ACC112 (cell line): ENCODE measurements around the gene CTTNBP2.

Source experiments
- H2AFZ ChIP-seq: fragments of 200-600 bp; sonication (generic); one replicate; pipeline ENCODE4 v1.6.0; 2017; ENCODE audit warnings: antibody characterized with exemption, low read length; ENCODE audit not compliant: unreplicated experiment
- H3K27ac ChIP-seq: fragments of 200-600 bp; sonication (generic); 2 replicates; pipeline ENCODE4 v1.5.1; 2014; ENCODE audit warnings: low read depth, mild to moderate bottlenecking, antibody characterized with exemption, low read length, moderate library complexity
- H3K27me3 ChIP-seq: fragments of 200-600 bp; sonication (generic); 2 replicates; pipeline ENCODE4 v1.6.1; 2014; ENCODE audit warnings: mild to moderate bottlenecking, antibody characterized with exemption, low read length, moderate library complexity, mixed read lengths; ENCODE audit not compliant: insufficient read depth
- H3K36me3 ChIP-seq: fragments of 200-600 bp; sonication (generic); 2 replicates; pipeline ENCODE4 v1.6.1; 2016; ENCODE audit warnings: mild to moderate bottlenecking, antibody characterized with exemption, low read length, moderate library complexity, mixed read lengths; ENCODE audit not compliant: insufficient read depth
- H3K4me1 ChIP-seq: fragments of 200-600 bp; sonication (generic); one replicate; pipeline ENCODE4 v1.6.1; 2016; ENCODE audit warnings: low read length, mixed read lengths; ENCODE audit not compliant: insufficient read depth, unreplicated experiment, control insufficient read depth
- H3K4me3 ChIP-seq: fragments of 200-600 bp; sonication (generic); 2 replicates; pipeline ENCODE4 v1.5.1; 2014; ENCODE audit warnings: mild to moderate bottlenecking, low read depth, low read length
- H3K79me2 ChIP-seq: fragments of 200-600 bp; sonication (generic); one replicate; pipeline ENCODE4 v1.6.0; 2016; ENCODE audit warnings: low read length; ENCODE audit not compliant: control insufficient read depth, unreplicated experiment, insufficient read depth

CTTNBP2 gene

GRCh38 chr7:117673839-117674238 lies 199.4 kb downstream of the CTTNBP2 start:
- Histone ChIP-seq H3K36me3 (no peaks in the 10 kb centered on the region), H3K4me1 (no peaks in the 10 kb centered on the region), H3K27ac (no peak overlapping the region), H3K79me2 (no peaks in the 10 kb centered on the region), H3K27me3 (peaks cover 21% of the 10 kb centered on the region), H3K4me3 (no peak overlapping the region), H2AFZ (no peak overlapping the region)

- Histone ChIP-seq H2AFZ (no peak overlapping the region), H3K27ac (no peak overlapping the region), H3K4me3 (no peak overlapping the region), H3K36me3 (no peaks in the 10 kb centered on the region), H3K79me2 (no peaks in the 10 kb centered on the region), H3K4me1 (no peaks in the 10 kb centered on the region), H3K27me3 (peaks cover 17% of the 10 kb centered on the region)
Measured at GRCh38 chr7:117673367-117673766, 199.9 kb downstream of the CTTNBP2 start.

DNA sequence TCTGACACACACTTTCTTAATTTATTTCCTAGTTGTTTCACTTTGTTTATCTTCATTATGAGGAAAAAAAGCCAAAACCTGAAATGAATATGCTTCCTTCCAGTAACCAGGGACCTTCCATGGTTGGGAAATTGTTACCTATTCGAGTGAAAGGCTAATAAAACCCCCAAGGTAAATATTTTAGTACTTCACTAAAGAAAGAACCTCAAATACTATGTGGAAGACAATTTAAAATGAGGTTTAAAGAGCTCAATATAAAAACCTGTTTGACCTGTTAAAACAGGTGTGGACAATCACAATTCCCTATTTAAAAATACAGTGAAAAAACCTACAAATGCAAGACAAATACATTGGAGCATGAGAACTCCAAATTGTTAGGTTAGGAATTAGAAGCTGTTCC lies 200.8 kb downstream of the CTTNBP2 start:
- no peaks in the 10 kb centered on the region for H3K4me1 ChIP-seq
- H2AFZ ChIP-seq = no peak overlapping the region
- no peaks in the 10 kb centered on the region for H3K79me2 ChIP-seq

DNA sequence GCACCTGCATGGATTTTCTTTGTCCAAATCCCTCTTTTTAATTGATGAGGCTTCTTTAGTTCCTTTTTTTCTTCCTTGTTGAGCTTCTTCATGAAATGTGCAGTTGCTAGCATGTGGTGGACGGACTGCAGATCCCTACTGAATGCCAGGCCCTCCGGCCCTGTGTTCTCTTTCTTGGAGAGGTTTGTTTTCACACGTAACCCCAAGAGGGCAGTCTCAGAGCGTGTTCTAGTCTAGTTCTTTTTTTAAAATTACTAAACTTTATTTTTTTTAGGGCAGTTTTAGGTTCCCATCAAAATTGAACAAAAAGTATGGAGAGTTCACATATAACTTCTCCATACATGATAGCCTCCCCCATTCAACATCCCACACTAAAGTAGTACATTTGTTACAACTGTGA lies 203.4 kb downstream of the CTTNBP2 start:
- Histone ChIP-seq H3K27me3 (no peaks in the 10 kb centered on the region), H2AFZ (no peak overlapping the region), H3K4me3 (no peak overlapping the region), H3K27ac (no peak overlapping the region), H3K4me1 (peaks cover 13% of the 10 kb centered on the region), H3K79me2 (no peaks in the 10 kb centered on the region), H3K36me3 (no peaks in the 10 kb centered on the region)

More for the DNA sequence above, 200.8 kb downstream of the CTTNBP2 start:
- no peaks in the 10 kb centered on the region for H3K36me3 ChIP-seq
- H3K27me3 ChIP-seq = peaks cover 8% of the 10 kb centered on the region
- H3K27ac ChIP-seq = no peak overlapping the region
- H3K4me3 ChIP-seq = no peak overlapping the region

DNA sequence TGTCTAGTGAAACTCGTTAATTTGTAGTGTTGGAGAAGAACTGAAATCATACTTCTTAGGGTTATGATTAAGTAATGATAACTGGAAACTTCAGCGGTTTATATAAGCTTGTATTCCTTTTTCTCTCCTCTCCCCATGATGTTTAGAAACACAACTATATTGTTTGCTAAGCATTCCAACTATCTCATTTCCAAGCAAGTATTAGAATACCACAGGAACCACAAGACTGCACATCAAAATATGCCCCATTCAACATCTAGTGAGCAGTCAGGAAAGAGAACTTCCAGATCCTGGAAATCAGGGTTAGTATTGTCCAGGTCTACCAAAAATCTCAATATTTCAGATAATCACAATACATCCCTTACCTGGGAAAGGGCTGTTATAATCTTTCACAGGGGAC lies 205.8 kb downstream of the CTTNBP2 start:
- Histone ChIP-seq H2AFZ (no peak overlapping the region), H3K4me3 (no peak overlapping the region), H3K36me3 (no peaks in the 10 kb centered on the region), H3K27ac (no peak overlapping the region), H3K4me1 (peaks cover 13% of the 10 kb centered on the region), H3K27me3 (no peaks in the 10 kb centered on the region), H3K79me2 (no peaks in the 10 kb centered on the region)

DNA sequence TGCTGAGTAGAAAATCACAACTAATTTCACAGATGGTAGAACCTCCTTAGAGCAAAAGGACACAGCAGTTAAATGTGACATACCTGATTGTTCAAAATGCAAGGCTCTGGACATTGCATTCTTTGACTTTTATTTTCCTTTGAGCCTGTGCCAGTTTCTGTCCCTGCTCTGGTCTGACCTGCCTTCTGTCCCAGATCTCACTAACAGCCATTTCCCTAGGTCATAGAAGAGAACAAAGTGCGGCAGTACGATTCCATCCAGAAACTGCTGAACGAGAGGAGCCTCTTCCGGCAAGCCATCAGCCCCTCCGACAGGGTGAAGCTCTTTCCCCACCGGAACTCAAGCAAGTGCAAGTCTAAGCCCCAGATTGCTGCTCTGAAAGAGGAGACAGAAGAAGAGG lies 206.6 kb downstream of the CTTNBP2 start:
- no peaks in the 10 kb centered on the region for H3K27me3 ChIP-seq
- no peak overlapping the region for H3K27ac ChIP-seq

DNA sequence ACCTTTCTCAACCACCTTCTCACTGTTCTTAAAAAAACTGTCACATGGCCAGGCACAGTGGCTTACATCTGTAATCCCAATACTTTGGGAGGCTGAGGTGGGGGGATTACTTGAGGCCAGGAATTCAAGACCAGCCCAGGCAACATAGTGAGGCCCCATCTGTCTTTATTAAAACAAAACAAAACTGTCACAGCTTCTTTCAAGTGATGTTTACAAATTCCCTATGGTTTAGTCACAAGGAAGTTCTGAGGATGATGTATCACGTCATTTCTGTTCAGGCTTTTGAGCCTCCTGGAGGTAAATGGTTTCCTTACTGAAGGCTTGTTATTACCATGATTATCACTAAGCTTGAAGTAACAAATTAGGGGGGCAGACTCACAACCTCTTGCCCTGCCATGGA lies 207.2 kb downstream of the CTTNBP2 start:
- Histone ChIP-seq H3K27ac (peak overlapping the region; percentile 20; the same call in 1 of the 2 replicates), H3K79me2 (no peaks in the 10 kb centered on the region), H2AFZ (peak overlapping the region; percentile 24), H3K27me3 (no peaks in the 10 kb centered on the region), H3K36me3 (no peaks in the 10 kb centered on the region), H3K4me1 (peaks cover 13% of the 10 kb centered on the region), H3K4me3 (no peak overlapping the region)

More for the DNA sequence above, 206.6 kb downstream of the CTTNBP2 start:
- Histone ChIP-seq H2AFZ (peak overlapping the region; percentile 6), H3K79me2 (no peaks in the 10 kb centered on the region), H3K4me3 (no peak overlapping the region), H3K4me1 (peaks cover 13% of the 10 kb centered on the region), H3K36me3 (no peaks in the 10 kb centered on the region)

- H3K4me3 ChIP-seq = no peak overlapping the region
- H3K27me3 ChIP-seq = no peaks in the 10 kb centered on the region
- H3K36me3 ChIP-seq = no peaks in the 10 kb centered on the region
- H3K79me2 ChIP-seq = no peaks in the 10 kb centered on the region
- H3K4me1 ChIP-seq = peaks cover 13% of the 10 kb centered on the region
- no peak overlapping the region for H3K27ac ChIP-seq
- H2AFZ ChIP-seq = no peak overlapping the region
Measured at GRCh38 chr7:117665368-117665767, 207.9 kb downstream of the CTTNBP2 start.

DNA sequence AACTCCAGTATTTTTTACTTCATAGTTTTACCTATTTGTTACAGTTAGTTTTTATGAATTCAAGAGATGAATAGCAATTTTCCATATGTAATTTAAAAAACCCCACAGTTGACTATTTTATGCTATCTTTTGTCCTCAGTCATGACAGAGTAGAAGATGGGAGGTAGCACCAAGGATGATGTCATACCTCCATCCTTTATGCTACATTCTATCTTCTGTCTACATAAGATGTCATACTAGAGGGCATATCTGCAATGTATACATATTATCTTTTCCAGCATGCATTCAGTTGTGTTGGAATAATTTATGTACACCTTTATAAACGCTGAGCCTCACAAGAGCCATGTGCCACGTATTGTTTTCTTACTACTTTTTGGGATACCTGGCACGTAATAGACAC lies 209.2 kb downstream of the CTTNBP2 start:
- no peaks in the 10 kb centered on the region for H3K79me2 ChIP-seq
- no peaks in the 10 kb centered on the region for H3K27me3 ChIP-seq
- no peak overlapping the region for H3K27ac ChIP-seq
- no peaks in the 10 kb centered on the region for H3K36me3 ChIP-seq
- no peak overlapping the region for H2AFZ ChIP-seq
- H3K4me1 ChIP-seq = peaks cover 25% of the 10 kb centered on the region
- no peak overlapping the region for H3K4me3 ChIP-seq

DNA sequence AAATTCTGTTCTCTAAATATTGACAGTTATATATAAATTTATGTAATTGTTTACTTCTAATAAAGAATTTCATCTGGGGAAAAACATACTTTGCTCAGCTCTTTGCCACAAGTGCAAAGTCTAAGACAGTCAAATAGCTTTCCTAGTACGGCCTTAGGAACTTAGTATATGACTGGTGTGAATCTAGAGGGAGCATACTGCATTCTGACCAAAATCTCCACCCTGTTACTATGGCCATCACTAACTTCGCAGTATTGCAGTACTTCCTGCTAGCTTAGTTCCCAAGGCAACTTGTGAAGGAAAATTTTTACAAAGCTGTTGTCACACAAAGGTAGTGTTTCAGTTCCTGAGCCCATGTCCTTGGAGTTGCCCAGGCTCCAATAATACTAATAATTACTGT lies 211.9 kb downstream of the CTTNBP2 start:
- Histone ChIP-seq H3K36me3 (no peaks in the 10 kb centered on the region), H3K27me3 (no peaks in the 10 kb centered on the region), H3K27ac (no peak overlapping the region), H3K4me3 (no peak overlapping the region), H2AFZ (no peak overlapping the region), H3K79me2 (no peaks in the 10 kb centered on the region), H3K4me1 (peaks cover 21% of the 10 kb centered on the region)
